DLD1 (cell line): ENCODE results near the gene ANGPTL7.

Experiments used
- in situ Hi-C: cut with HindIII; loops from 2 replicates; pipeline ENCODE4 v1.10.0; 2017; ENCODE audit warnings: low sequenced_read_pairs

ANGPTL7 gene

DNA sequence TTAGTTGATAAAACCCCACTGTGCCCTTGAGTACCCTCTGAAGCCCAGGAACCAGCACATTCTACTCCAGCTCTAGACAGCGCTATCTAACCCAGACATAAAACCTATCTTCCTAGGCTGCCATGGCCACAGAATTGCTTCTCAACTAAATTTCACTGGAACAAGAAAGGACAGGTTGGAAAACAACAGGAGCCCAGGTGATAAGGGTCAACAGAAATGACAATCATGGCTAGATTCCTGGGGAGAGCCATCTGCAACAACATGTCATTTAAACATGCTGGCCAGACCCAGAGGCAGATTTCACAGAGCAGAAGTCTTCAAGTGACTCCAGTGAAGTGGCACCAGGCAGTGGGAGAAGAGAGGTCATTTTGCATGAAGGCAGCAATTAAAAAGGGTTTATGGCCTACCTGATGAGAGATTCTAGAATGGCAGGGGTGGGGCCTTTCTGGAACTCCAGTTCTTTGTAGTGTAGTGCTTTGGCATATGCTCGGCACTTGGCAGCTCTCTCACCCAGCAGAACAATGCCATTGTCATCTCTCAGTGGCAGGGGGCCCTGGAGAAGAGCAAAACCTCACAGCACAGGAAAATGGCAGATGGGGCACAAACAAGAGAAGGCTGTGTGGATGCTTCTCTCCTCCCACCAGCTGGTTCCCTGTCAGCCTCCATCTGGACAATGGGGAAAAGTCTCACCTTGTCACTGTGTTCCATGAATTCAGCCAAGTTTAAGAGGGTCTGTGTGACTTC is 9.9 kb downstream of the ANGPTL7 start:
- in situ Hi-C loops: no loop called here

- in situ Hi-C loops: no loop called here
Measured at GRCh38 chr1:11204396-11205190, 15.4 kb downstream of the ANGPTL7 start.

DNA sequence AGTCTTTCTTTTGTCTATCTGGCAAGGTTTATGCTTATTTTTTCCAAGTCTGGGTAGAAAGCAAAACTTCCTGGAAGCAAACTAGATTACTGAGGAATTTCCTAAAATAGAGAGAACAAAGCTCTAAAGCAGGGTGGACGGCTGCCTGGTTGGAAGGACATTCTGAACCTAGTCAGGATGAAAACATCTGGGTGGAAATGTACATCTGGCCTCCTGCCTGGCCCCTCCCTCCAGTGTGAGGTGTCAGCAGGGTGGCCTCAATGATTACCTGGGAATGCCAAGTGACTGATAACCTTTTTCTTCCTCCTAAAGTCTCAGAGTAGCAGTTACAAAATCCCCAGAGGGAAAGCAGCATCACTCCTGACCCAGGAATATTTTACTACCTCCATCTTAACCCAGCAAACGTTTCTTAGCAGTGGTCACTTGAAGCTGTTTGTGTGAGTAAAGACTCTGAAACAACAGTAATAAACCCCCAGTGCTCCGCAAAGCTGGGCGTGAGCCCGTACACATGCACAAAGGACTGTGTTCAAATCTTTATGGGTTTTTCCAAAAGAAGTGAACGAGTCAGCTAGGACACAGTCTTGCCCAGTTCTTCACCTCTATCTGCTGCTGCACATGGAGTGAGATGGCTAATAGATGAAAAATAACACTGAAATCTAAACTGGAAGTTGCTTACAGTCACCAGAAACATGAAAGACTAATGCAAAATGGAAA is 18.9 kb downstream of the ANGPTL7 start:
- in situ Hi-C loops: no loop called here

DNA sequence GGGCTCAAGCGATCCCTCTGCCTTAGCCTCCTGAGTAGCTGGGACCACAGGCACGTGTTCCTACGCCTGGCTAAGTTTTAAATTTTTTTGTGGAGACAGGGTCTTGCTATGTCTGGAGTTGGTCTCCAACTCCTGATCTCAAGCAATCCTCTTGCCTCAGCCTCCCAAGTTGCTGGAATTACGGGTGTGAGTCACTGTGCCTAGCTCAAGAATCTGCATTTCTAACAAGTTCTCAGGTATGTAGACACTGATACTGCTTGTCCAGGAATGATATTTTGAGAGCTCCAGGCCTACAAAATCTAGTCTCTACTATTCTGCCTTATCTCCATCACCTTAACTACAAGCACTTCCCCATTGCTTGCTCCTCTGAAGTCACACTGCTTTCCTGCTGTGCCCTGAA is 22.3 kb downstream of the ANGPTL7 start:
- in situ Hi-C loops: no loop called here

GRCh38 chr1:11211925-11212587 is 22.9 kb downstream of the ANGPTL7 start:
- in situ Hi-C loops: no loop called here

DNA sequence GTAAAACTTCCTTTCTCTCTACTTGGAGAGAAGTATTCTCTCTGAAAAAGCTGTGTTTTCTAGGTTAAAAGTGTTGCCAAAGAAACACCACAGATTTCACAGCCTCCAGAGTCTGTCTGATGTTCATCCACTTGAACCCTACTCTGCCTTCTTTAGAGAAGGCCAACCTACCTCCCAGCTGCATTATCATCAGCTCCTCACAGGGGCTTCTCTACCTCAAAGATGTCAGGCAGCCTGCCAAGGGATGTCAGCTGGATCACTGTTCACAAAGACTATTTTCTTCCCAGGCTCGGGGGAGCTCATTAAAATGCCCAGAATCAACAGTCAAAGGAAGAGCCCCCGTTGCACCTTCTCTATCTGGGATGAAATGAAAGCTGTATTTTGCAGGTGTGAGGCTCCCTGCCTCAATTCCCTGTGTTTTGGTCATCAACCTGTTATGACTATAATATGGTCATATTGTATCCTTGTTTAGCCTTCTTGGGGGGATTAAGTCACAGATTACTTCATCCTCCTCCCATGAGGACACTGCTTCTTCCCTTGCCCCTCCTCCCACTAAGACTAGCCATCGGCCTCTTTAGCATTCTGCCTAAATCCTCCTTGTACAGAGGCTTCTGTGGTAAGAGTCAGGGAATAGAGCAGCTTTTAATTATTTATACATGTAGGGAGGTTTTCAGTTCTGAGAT is 25.7 kb downstream of the ANGPTL7 start:
- in situ Hi-C loops: no loop called here

- in situ Hi-C loops: no loop called here
Measured at GRCh38 chr1:11215381-11216005, 26.3 kb downstream of the ANGPTL7 start.

- in situ Hi-C loops: no loop called here
Measured at GRCh38 chr1:11216074-11216473, 26.9 kb downstream of the ANGPTL7 start.

GRCh38 chr1:11227106-11228077 is 38.2 kb downstream of the ANGPTL7 start:
- in situ Hi-C loops: no loop called here

DNA sequence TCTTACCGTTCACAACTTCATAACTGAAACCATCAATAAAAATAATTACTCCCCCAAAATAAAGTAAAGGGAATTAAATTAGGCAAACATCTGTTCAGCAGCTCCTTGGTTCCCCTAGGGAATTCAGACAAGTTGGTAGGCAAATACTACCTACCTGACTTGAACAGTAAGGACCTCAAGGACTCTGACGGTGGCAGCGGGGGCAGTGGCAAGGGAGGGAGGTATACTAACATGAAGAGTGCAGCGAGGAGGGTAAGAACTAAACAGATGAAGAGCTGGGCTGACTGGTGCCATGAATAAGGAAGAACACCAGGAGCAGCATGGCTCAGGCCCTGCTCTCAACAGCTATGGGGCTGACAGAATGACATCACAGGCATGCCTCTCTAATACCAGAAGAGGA is 40.0 kb downstream of the ANGPTL7 start:
- in situ Hi-C loops: no loop called here

DNA sequence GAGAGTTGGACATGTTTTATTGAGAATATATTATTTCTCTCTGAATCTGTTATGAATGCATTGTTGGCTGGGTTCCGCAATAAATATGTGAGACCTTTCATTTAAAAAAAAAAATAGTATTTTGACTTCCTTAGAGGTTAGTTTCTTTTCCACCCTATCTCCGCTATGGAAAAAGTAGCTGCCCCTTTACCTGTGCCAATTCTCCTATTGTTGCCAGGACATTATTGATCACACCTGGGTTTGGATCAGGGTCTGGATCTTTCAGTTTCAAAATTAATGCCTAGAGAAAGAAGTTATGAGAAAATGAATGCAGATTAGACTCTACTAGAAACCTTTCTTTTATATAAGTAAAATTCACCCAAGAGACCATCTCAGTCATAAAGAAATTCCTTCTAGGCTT is 44.1 kb downstream of the ANGPTL7 start:
- in situ Hi-C loops: no loop called here

- in situ Hi-C loops: no loop called here
Measured at GRCh38 chr1:11237356-11237755, 48.2 kb downstream of the ANGPTL7 start.

GRCh38 chr1:11238311-11238710 is 49.2 kb downstream of the ANGPTL7 start:
- in situ Hi-C loops: no loop called here

DNA sequence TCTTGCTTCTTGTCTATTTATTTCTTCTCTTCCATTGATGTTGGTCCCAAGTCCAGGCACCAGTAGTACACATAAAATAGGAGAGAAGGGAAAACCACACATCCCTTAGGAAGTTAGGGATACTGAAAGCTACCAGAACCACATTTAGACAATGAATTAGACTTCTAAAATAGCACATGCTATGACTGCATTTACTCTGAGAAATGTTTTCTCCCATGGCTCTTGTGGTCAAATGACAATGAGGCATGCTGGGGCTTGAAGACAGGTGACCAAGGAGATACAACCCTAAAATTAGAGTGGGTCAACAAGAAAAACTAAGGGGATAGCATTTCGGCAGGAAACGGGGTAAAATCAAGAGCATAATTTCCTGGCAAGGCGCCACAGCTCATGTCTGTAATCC is 56.1 kb downstream of the ANGPTL7 start:
- in situ Hi-C loops: no loop called here
